Ureter (tissue), 1 donor: ENCODE data around the gene METTL2B. TPM values are rescaled to one million over a fixed set of nuclear protein-coding genes. Genes with fewer than 3 reads are reported as not detected.
A peak's percentile ranks its signal among the peaks of the same experiment; 100 is the strongest.
"Not testable (repeated sequence)": the region's sequence is repeated elsewhere in the genome, so short reads cannot be mapped to it uniquely, and the experiment has no call there.

Experiments
- DNase-seq: peaks from one replicate; pipeline ENCODE4 v3.0.0-alpha.2; 2020; ENCODE audit warnings: low spot score
- total RNA-seq: library from RNA; stranded (reverse); gene quantifications from one replicate; pipeline ENCODE4 v1.2.4, GENCODE V29; 2023
- donor health status: DM: yes; HTN: yes; CAD: no.

The METTL2B gene
- total RNA-seq, 1 donor from 2014 or later, result 32.4 TPM

DNA sequence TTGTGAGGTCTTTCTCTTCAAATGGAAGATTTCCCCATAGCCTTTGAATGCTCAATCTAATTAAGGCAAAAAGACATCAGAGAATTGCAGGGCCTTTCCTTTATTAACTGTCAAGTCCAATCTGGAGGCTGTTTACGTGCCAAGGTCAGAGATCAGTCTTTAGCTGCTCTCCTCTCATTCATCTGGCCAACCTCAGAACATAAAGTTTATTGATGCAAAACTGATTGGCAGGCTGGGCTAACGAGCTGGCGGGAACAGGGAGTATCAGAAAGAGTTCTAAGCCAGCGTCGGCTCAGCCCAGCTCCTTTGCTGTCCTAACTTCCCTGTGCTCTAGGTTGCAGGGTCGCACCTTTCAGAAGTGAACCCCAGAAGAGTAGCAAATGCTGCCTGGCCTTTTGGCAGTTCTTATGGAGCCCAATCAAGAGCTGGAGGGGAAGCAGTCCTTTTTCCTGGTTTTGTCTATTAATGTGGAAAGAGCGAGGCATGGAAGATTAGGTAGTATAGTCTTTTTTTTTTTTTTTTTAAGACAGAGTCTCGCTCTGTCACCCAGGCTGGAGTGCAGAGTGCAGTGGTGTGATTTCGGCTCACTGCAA, 47.5 kb downstream of the METTL2B start:
- DNase-seq, result not testable (repeated sequence)

DNA sequence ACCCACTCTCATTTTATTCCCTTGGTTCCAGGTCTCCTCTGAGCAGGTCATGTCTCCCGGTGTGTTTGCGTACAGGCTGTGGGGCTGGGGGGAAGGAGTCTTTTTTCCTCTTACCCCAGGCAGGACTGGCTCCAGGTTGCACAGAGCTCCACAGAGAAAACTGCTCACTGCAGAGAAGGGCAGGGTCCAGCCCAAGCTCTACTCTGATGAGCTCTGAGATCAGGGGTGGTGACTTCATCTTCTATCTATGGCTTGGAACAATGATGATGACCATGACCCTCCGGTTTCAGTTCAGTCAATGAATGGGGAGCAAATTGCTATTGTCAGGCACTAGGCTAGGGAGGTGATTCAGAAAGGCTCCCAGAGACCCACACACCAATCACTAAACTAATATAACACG, 49.0 kb downstream of the METTL2B start:
- not testable (repeated sequence) for DNase-seq

DNA sequence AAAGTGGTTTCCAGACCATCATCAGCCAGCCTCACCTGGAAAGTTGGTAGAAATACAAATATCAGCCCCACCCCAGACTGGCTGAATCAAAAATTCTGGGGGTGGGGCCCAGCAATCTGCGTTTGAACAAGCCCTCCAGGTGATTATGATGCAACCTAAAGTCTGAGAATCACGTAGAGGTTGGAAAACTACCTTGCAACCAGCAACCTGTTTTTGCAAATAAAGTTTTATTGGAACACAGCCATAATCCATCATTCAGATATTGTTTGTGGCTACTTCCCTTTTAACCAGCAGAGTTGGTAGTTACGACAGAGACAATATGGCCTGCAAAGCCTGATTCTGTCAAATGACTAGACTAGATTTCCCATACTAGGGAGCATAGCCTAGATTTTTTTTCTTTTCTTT, 49.5 kb downstream of the METTL2B start:
- not testable (repeated sequence) for DNase-seq

DNA sequence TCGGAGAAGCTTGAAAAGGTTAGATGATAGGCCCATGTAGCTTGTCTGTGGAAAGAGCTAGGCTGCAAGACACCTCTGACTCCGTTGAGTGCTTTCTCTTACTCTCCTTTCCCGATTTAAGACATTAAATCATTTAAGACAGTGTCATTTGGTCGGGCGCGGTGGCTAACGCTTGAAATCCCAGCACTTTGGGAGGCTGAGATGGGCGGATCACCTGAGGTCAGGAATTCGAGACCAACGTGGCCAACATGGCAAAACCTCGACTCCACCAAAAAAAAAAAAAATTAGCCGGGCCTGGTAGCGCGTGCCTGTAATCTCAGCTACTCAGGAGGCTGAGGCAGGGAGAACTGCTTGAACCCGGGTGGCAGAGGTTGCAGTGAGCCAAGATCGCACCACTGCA, 52.6 kb downstream of the METTL2B start:
- DNase-seq, result not testable (repeated sequence)

DNA sequence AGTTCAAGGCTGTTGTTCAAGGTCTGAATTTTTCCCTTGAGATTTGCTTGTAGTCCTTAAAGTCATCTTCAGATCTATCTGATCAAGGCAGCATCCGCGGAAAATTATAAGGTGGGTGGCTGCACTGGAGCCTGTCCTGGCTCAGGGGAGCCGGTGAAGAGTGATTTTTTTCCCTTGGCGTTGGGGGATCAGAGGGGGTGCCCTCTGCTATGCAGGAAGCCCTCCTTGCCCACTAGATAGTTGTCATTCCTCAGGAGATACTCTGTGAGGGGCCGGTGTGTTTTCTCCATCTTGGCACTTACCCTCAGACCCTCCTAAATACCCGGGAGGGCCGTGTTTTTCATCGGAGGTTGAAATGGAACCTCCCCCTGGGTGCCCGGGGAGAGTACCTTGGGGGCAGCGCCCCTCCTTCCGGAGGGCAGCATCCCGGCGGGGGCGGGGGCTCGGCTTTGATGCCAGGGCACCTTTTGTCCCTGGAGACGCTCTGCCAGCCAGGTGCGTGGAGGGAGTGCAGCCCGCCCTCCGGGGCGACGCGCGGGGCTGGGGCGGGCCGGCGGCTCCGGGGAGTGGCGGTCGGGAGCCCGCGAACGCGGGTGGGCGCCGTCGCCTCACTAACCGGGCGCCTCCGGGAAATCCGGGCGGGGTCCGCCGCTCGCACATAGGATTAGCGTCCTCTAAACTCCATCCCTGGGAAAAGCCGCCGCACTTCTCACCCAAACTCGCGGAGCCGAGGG, 53.7 kb downstream of the METTL2B start:
- DNase-seq, result peak; percentile 49

DNA sequence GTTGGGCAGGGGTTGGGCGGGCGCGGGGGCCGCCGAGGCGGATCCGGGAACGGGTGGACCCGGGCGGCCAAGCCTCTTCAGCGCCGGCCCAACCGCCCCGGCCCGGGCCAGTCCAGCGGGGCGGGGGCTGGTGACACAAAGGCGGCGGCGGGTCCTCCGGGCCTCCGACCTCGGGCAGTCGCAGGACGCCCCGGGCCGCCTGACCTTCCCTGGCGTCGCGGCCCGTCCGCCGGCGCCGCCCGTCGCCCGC, 54.2 kb downstream of the METTL2B start:
- DNase-seq, result no peak

DNA sequence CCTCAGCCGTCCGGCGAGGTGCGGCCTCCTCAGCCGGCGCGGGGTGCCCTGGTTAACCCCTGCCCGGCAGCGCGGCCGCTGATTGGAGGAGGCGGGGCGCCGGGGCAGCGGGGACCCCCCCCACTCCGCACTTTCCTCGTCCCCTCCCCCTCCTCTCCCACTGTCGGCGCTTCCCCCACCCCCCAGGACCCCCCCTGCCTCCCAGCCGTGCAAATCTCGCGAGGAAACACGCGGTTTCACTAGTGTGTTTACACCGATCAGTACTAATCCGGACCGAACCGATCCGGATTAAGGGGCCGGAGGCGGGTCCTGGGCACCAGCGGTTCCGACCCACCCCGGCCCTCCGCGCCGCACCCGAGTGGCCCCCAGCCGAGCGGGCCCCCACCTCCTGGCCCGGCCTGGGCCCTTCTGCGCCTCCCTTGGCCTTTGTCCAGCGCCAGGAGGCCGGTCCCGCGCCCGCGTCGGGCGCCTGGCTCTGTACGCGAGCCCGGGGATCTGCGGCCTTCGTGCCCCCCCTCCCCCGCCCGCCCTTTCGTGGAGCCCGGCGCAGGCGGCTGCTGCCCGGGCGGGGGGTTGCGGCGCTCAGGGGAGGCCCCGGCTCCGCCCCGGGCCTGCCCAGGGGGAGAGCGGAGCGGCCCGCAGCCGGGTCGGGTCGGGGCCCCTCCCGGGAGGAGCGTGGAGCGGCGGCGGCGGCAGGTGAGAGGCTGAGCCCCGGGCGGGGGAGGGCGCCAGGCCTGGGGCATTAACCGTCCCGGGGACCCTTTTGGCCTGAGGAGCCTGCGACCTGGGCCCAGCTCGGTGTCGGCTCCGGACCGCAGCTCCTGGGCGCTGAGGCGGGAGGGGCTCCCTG, 54.8 kb downstream of the METTL2B start:
- DNase-seq, result peak; percentile 86

DNA sequence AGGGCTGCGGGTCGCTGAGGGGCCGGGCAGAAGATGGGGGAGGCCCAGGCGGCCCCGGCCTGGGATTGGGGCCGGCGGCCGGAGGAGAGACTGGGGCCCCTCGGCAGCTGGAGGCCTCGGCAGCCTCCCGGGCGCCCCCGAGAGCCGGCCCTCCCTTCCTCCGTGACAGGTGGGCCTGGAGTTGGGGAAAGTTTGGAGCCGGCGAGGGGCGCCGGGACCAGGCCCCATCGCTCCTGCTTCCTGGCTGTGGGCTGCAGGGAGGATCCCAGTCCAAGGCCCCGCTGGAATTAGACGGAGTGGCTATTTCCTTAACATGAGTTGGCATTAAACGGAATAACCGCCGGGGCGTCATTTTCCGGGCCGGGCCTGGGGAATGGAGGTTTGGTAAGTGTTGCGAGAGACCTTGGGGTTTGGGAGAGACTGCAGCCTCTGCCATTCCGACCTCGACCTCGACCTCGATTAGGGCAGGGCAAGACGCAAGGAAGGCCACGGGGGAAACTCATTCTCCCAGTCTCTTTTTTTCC, 55.5 kb downstream of the METTL2B start:
- peak; percentile 61 for DNase-seq

DNA sequence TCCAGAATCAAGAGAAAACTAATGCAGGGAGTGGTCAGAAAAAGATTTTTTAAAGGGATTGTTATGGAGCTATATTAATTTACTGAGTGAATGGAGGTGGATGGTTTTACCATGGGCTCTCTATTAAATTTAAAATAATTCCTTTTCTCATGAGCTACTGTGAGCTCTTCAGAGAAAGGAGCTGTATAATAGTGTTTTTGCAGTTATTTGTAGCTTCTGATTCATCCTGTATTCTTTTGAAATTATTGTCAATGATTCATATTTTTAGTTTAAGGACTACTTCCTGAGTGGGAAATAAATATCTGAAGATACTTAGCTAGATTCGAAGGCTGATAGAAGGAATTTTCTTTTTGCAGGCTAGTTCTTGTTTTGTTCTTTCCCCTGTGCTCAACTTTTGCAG, 56.4 kb downstream of the METTL2B start:
- not testable (repeated sequence) for DNase-seq

DNA sequence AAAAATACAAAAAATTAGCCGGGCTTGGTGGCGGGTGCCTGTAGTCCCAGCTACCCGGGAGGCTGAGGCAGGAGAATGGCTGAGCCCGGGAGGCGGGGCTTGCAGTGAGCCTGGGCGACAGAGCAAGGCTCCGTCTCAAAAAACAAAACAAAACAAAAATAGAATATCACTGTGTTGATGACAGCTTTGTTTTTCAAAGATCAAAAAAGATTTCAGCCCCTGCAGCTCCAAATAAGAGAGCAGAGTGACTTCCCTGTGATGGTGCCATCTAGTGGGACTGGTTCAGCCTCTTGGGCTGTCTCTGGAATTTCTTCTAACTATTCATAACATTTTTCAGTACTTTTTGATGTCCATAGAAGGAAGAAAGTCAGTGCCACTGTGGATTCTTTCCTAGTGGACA, 60.9 kb downstream of the METTL2B start:
- DNase-seq, result not testable (repeated sequence)

DNA sequence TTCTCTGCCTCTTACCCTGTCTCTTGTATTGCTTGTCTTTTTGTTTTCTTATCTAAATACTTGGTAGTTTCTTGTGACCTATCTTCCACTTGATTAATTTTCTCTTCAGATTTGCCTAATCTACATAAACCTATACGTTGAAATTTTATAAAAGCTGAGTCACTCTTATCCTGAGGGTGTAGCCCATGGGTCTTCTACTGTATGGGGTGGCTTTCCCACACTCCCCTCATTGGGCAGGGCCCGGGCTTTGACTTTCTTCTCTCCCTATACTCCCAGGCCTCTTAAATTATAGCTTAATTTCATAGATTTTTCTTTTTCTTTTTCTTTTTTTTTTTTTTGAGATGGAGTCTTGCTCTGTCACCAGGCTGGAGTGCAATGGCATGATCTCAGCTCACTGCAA, 66.0 kb downstream of the METTL2B start:
- DNase-seq, result not testable (repeated sequence)

DNA sequence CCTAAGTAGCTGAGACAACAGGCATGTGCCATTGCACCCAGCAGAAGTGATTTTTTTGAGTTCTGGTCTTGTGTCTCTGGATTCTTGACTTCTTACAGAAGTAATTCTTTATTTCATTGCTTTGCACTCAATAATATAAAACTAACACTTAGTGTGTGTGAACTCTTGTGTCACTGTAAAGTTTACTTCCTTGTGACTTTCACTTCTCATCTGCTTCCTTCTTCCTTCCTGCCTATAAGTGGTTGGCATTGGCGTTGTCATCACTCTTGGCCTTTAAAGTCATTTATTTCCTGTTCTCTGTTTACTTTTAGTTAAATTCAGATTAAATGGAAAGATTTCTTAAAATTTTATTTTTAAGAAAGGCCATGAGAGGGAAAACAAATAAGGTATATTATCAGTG, 66.8 kb downstream of the METTL2B start:
- DNase-seq, result not testable (repeated sequence)

DNA sequence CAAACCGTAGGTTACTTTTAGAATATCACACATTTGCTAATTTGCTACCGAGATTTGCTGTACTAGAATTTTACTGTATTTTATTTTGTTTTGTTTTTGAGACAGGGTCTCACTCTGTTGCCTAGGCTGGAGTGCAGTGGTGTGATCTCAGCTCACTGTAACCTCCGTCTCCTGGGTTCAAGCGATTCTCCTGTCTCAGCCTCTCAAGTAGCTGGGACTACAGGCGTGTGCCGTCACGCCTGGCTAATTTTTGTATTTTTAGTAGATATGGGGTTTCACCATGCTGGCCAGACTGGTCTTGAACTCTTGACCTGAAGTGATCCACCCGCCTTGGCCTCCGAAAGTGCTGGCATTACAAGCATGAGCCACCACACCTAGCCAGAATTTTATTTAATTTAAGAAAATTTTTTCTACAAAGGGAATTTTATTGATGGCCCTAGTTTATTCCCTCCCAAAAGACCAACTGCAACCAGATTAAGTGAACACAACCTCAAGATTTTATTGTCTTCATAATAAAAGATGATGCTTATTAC, 69.8 kb downstream of the METTL2B start:
- DNase-seq, result not testable (repeated sequence)

DNA sequence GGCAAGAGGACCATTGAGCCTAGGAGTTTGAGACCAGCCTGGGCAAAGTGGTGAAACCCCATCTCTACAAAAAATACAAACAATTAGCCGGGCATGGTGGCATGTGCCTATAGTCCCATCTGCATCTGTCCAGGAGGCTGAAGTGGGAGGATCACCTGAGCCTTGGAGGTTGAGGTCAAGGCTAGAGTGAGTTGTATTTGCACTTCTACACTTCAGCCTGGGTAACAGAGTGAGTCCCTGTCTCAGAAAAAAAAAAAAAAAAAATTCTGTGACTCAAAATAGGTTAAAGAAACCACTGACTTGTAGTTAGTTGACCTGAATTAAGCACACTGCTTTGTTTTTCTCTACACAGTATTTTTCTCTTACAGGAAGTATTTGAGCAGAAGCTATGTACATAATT, 74.4 kb downstream of the METTL2B start:
- no peak for DNase-seq

DNA sequence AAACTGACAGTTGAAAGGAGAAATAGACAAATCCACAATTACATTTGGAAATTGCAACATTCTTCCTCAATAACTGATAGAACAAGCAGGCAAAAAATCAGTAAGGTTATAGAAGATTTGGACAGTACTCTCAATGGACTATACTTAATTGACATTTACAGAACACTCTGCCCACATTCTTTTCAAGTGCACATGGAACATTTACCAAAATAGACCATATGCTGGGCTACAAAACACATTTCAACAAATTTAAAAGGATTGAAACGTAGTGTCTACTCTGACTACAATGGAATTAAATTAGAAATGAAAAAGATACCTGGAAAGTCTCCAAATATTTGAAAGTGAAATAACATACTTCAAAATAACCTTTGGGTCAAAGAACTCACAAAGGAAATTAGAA, 77.8 kb downstream of the METTL2B start:
- DNase-seq, result not testable (repeated sequence)

Other genes starting within 250 kb of the METTL2B start
- 0.89 TPM for gene LEP, start 235.5 kb upstream of the METTL2B start, total RNA-seq
- 48.8 TPM for gene RBM28, start 132.8 kb upstream of the METTL2B start, total RNA-seq
- gene PRRT4, start 115.1 kb upstream of the METTL2B start, total RNA-seq, result 0.49 TPM
- 40.2 TPM for gene IMPDH1, start 66.8 kb upstream of the METTL2B start, total RNA-seq
- gene HILPDA, start 20.9 kb upstream of the METTL2B start, total RNA-seq, result 22.3 TPM
- gene GARIN1A, start 195.5 kb downstream of the METTL2B start, total RNA-seq, result 6.4 TPM